Activated CD8-positive, alpha-beta memory T cell treated with anti-CD3 and anti-CD28 coated beads for 1 hour (primary cell): ENCODE measurements around the gene KRT38.
"Not testable (repeated sequence)": the region's sequence is repeated elsewhere in the genome, so short reads cannot be mapped to it uniquely, and the experiment has no call there.

Experiments
- DNase-seq, 2 donors: peaks; one replicate each; pipeline ENCODE4 v3.0.0-alpha.2; 2020; ENCODE audit warnings: low read depth in 1 of 2; ENCODE audit errors: extremely low read depth in 1 of 2

The KRT38 gene

DNA sequence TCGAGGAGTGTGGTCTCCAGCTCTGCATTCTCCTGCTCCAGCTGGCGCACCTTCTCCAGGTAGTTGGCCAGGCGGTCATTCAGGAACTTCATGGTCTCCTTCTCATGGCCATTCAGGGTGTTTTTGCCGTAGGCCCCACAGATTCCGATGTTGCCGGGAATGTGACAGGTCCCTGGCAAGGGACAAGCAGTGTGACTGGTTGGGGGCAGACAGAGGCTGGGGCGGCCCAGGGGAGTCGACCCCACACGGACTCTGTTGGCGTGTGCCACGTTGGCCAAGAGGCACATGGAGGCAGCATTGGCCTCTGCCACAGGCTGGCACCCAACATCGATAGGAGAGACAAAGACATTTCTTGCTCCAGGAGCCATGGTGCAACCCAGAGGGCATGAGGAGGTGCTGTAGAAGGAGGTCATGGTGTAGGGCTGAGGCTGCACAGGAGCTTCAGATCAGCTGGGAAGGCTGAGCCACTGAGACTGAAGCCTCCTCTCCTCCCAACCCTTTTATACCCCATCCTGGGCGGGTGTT is 16.6 kb downstream of the KRT38 start, which contains the start of gene KRT37:
KRT37 (minus strand) TSS at position 475 of the 525 bp plus-strand sequence; CDS start at position 413, 62 bp downstream.
- no peak for DNase-seq

DNA sequence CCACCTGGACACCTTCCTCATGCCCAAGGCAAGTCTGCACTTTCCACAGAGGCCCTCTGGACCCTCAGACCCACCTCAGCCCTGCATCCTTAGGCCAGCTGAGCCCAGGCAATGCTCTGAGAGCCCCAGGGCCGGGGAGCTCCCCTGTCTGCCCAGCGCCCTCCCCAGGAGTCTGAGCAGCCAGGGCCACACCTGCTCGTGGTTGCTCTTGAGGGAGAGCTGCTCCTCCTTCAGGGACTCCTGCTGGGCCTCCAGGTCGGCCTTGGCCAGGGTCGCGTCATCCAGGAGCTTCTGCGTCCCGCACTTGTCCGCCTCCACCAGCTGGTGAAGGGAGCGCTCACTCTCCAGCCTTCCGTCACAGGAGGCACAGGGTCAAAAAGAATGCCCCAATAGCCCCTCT is 18.2 kb downstream of the KRT38 start:
- DNase-seq = not testable (repeated sequence)

DNA sequence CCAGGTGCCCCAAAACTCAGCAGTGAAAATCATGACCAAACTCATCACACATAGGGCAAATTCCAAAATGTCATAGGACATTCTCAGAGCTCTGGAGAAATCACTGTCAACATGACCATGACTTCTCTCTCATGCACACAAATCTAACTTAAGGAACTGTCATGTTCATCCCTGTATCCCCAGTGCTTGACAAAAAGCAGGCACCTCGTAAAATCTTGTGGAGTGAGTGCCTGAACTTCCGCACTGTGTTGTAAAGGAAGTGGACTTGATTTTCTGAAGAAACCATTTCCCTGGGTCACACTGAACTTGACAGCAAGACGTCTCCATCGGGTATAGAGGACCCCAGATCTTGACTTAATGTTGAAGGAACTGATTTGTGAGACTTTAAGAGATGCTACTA is 19.2 kb downstream of the KRT38 start:
- DNase-seq = no peak

DNA sequence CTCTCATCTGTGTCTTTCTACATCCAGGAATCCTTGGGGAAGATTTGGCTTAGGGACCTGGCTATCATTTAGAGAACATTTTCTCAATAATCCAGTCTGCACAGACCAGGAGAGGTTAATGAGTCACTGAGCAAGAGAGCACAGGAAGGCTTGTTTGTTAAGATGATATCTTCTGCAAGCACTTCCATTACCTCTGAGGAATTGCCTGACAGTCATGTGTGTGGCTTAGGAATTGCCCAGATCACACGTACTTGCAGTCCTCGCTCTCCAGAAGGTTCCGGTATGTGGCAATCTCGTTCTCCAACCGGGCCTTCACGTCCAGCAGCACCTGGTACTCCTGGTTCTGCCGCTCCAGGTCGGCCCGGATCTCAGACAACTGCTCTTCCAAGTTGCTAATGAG is 19.7 kb downstream of the KRT38 start:
- no peak for DNase-seq

DNA sequence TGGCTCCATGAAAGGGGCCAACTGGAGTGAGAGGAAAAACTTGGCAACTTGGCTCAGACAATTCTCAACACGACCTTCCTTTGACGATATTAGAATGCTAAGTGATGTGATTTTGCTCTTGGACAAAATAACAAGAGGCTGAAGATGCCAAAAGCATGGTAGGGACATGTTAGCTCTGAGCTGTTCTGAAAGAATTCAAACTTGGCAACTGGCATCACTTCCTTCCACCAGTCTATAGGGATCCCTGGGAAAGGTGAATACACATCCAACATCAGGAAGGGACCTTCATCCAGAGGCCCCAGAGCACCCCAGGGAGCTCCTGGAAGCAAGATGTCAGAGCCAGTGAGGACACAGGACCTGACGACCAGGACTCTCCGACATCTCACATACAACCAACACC is 20.6 kb downstream of the KRT38 start:
- DNase-seq = no peak

DNA sequence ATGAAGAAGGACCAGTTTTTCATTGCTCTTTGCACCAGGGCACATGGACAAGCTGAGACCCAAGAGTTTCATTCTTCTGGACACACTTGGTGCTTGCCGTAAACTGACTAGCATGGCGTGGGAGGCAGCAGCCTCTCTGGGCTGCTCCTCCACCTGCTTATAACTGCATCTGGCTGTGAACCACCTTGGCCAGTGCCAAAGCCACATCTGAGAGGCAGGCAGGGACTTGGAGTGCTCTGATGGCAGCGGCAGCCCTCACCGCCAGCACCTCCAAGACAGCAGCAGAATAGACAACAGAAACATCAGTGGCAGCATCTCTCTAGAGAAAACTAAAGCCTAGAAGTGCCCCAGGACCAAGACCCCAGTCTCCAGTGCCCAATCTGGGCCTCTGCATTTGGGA is 21.1 kb downstream of the KRT38 start:
- DNase-seq = no peak

DNA sequence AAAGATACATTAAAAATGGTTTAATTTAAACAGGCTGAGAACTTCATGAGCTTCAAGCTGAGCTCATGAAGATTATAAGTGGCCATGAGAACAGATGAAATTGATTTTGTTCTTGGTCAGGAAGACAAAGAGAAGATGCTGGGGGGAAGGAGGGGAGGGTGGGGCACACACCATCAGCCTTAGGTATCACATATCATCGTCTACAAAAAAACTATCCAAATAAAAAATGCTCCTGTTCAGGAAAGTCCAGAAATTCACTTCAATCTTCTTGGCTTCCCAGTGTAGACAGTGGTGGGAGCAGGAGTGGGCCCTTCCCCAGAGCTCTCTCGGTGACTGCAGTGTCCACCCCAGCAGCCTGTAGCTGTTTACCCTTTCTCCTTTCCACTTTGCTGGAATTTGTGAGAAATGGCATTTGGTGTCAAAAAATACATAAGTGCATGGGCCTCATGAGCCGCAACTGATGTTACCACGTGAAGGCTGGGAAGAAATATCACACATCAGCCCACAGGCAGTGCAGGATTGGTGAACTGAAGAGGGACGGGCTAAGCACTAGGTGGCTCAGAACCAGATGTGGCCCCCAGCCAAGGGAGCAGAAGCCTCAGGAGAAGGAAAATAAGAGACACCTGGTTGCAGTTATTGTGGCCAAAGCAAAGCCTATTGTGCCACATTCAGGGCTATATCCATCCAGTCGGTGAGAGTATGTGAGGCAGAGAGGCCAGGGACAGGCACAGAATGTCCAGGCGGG is 22.5 kb downstream of the KRT38 start:
- DNase-seq = no peak

DNA sequence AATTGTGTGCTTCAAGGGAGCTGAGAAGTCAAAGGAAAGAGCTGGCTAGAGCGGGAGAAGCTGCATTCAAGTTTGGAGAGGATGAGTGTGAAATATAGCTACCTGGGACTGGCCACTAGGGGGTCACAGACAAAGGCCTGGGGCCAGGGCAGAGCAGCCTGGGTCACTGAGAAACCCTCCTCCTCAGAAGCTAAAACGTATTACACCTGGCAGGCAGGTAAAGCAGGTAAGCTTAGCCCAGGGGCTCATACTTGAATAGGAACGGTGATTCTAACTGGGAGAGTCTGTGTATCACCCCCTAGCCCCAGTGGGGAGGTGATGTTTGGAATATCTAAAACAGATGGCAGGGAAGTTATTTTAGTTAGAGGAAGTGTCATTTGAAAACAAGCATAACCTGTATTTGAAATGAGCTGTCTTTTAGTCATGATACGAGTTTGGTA is 23.2 kb downstream of the KRT38 start:
- DNase-seq = no peak

DNA sequence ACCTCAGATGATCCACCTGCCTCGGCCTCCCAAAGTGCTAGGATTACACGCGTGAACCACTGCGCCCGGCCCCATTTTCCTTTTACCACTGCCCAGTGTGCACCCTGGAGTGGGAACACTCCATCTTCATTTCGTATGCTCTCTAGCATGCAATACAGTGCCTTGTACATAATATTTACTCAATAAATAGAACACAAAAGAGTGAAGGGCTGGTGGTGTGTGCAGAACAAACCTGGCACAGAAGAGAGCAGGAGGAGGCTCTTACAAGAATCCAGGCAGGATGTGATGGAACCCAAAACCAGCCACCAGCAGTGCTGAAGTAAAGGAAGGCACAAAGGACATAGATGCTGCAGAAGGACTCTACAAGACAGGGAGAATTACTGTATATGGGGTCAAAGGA is 23.7 kb downstream of the KRT38 start:
- DNase-seq = no peak

DNA sequence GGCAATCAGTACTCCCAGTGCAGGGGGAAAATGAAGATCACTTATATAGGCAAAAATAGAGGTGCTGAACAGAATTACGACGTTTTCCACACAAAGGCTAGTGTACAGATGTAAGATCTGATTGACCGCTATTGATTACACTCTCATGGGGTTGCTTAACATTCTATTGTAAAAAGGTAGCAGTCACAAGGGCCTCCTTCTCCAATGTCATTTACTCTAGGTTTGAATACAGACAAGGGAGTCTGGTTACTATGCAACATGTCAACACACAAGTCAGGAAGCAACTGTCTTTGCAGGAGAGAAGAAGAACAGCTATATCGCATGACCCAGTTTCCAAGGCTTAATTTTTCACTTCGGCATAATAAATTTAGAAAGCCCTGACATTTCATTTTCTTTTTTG is 24.3 kb downstream of the KRT38 start:
- DNase-seq = no peak

DNA sequence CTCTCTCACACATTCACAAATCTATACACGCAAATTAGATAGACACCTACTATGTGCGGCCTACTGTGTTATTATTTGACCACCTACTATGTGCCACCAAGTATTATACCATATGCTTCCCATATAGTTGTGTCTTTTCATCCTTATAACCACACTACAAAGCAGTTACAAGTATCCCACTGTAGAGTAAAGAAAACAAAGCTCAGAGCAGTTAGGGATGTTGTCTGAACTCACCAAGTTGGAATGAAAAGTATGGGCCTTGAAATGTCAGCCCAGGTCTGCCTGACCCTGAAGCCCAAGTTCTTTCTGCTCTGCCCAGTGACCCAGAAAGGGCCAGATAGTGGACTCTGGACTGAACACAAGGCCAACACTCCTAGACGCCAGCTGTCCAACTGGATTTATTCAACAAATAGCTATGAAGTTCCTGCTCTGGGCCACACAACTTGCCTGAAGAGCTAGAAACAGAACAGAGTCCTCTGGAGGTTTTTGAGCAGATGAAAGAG is 24.9 kb downstream of the KRT38 start:
- DNase-seq = no peak

DNA sequence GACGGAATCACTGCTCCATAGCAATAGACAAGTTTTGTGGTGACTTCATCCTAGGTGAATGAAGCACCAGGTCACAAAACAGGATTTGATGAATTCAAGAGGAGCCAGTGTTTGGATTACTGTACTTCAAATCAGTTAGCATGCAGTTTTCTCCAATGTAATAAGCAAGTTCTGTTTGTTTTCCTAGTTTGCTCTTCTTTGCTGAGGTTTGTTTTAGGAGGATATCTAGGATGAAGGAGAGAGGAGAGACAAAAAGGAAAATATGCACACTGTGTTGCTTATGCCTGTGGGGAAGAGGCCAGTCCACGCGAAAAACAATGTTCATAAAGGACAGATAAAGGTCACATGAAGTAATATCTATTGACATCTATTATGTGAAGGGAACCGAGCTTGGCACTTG is 25.4 kb downstream of the KRT38 start:
- DNase-seq = no peak

DNA sequence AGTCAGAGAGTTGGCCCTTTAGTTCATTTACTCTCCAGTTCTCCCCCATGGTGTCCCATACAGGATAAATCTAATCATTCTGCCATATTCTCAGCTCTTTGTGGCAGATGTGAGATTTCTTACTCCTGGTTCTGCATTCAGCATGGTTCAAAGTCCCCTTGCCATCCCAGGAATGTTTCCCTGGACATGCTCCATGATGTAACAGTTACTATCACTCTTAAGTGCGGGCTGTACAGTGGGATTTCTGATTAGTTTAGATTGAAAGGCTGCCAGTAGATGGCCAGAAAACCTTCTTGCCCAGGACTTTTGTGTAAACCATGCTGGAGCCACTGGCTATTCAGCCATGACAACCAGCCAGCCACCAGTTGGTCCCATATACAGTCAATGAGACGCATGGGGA is 26.8 kb downstream of the KRT38 start:
- DNase-seq = no peak

DNA sequence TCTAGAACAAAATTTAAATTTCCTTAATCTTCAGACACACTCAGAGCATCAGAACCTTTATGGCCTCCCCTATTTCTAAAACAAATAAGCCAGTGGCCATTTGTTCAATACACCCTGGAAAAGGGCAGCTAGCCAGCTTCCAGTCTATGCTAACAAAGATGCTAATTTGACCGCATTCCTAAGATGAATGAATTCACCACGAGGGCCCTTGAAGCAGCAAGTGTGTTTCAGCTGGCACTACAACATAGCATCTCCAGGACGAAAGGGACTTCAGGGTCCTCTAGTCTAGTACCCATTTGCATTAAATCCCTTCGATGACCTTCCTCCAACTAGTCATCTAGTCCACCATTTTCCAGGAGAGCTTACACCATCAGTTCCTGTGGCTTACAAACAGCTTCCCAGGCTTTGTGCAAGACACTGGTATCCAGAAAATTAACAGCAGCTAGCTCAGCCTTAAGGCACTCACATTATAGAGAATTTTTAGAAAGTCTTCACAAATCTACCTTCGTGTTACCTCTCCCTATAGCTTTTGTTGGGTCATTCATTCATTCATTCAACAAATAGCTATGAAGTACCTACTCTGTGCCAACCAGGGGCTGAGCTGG is 27.3 kb downstream of the KRT38 start:
- DNase-seq = no peak

DNA sequence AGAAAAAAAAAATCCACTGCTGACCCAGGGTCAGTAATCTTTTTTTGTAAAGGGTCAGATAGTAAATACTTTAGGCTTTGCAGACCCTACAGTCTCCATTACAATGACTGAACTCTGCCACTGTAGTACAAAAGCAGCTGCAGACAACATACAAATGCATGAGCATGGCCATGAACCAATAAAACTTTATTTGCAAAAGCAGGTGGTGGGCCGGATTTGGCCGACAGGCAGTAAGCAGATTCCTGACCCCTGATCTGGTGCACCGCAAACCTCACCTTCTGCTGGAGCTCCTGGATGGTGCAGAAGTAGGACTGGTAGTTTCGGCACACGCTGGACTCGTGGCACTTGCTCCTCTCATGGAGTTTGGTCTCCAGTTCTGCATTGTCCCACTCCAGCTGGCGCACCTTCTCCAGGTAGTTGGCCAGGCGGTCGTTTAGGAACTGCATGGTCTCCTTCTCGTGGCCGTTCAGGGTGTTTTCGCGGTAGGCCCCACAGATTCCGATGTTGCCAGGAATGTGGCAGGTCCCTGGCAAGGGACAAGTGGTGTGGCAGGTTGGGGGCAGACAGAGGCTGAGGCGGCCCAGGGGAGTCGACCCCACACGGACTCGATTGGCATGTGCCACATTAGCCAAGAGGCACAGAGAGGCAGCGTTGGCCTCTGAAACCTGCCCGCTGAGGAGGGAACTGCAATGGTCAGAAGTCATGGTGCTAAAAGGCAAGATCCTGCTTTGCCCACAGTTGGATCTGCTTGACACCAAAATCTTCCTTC is 29.5 kb downstream of the KRT38 start:
- DNase-seq = no peak

DNA sequence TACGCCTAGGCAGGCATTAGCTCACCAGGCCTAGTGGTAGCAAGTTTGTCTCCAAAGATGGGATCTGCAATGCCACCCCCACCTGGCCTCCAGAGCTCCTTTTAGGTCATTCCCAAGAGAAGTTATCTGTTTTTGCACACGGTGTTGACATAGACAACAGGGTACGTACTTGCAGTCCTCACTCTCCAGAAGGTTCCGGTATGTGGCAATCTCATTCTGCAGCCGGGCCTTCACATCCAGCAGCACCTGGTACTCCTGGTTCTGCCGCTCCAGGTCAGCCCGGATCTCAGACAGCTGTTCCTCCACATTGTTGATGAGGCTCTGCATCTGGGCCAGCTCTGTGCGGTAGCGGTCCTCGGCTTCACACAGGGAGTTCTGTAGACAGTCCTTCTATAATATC is 33.6 kb downstream of the KRT38 start:
- DNase-seq = no peak

DNA sequence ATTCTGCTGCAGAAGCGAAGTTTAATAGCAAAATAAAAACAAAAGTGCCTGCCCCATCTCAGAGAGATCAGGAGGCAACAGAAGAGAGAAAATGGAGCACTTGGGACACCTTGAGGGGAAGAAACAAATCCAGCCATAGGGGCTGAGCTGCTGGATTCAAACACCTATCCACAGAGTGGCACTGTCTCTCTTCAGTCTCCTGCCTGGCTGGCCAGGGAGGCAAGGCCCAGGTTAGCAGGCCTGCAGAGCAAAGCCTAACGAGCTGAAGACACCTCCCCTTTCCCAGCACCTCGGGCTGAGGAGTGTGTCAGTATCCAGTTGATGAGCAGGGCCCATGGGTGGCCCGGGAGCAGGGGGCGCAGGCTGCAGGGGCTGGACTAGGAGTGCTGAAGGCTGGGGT is 34.6 kb downstream of the KRT38 start:
- DNase-seq = no peak

DNA sequence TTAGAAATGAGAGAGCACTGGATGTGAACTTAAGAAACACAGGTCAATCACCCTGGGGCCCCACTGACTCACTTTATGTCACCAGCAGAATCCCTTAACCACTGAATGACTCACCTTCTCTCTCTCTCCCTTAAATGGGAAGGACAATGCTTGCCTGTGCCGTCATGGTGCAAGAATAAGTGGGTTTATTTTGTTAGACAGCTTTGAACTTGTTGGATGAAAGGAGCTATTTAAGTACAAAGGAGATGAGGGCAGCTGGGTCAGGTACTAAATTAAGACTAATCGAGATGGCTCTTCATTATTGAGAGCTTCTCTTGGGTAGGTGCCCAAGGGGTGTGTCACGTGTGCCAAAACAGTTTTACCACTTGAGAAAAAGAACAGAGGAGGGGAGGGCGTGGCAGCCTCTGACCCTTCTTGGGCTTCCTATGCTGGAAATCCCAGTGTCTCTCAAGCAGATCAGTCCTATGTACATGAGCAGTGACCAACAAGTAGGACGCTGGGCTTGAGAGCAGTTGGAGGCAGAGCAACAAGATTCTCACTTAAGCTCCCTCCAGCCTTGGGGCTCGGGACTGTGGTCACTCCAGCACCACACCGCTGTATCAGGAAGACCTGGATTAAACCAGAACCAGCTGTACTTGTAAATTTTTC is 36.6 kb downstream of the KRT38 start:
- DNase-seq = no peak

DNA sequence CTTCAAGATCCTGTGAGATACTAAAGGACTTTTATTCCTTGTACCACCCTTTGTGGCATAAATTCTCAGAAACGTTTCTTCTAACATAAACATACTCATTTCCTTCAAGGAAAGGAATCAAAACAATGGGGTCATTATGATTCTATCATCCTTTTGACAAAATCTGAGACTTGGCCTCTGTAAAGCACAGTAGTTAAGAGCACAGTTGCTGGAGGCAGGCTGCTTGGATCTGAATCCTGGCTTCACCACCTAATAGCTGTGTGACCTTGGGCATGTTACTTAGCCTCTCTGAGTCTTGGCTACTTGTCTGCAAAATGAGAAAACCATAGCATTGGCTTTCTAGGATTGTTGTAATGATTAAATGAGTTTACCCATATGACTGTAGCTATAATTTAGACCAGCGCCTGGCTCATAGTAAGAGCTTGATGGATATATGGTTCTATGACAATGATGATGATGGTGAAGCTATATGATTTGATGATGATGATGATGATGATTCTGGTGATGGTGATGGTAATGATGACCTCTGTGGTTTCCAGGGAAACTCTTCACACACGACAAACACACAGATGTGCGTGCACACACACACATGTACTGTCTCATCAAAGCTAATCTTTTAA is 37.3 kb downstream of the KRT38 start:
- no peak for DNase-seq

DNA sequence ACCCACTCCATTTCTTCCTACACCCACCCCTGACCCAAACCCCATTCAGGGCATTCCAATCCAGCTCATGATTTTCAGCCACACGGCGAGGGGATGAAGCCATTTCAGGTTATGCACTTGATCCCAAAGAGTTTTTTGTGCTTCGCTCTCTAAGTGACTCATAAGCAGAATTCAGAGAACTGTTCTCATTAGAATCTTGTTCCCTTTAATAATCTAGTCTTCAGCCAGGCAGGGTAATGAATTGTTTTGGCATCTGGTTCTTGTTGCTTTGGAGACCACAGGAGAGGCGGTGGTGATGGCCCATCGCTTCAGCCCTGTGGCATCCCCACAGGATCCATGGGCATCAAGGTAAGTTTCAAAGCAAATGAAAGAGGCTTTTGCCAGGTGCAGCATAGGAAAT is 38.6 kb downstream of the KRT38 start:
- DNase-seq = no peak
